Ovary (tissue), 3 donors: ENCODE data around the gene SPACA5.

Experiments used
- POLR2A ChIP-seq: fragments of 450-650 bp; IDR thresholded peaks from one replicate; pipeline ENCODE4 v1.6.1; 2017; ENCODE audit warnings: antibody characterized with exemption, mild to moderate bottlenecking, moderate library complexity
- TF ChIP-seq, protein P1 (sequence below), 3 donors: fragments of 450-650 bp in 2 of 3; fragments of 200-600 bp in 1 of 3; IDR thresholded peaks; one replicate each; pipeline versions ENCODE4 v1.5.1 to v1.8.0; 2016 to 2022; ENCODE audit warnings: antibody characterized with exemption in 3 of 3, mild to moderate bottlenecking in 1 of 3
- donor health status: DM: no; HTN: no; CAD: no.

DNA sequence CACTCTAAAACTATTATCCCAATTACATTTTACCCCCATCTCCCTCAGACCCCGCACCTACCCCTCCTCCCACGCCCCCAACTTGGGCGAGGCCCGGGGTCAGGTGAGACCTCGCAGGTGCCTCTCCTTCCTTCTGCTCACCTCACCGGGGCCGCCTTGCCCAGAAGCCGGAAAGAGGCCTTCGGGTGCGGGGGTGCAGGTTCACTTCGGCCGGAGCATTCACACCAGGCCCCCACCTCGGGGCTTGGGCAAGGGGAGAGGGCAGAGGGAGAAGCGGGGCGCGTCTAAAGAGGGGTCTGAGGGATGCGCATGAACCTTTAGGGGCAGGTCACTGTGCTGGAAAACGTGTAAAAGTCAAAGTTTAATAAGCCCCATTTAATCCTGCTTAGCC, 3.4 kb upstream of the SPACA5 start:
- no peak for TF ChIP-seq POLR2A
- TF ChIP-seq, protein P1, sequence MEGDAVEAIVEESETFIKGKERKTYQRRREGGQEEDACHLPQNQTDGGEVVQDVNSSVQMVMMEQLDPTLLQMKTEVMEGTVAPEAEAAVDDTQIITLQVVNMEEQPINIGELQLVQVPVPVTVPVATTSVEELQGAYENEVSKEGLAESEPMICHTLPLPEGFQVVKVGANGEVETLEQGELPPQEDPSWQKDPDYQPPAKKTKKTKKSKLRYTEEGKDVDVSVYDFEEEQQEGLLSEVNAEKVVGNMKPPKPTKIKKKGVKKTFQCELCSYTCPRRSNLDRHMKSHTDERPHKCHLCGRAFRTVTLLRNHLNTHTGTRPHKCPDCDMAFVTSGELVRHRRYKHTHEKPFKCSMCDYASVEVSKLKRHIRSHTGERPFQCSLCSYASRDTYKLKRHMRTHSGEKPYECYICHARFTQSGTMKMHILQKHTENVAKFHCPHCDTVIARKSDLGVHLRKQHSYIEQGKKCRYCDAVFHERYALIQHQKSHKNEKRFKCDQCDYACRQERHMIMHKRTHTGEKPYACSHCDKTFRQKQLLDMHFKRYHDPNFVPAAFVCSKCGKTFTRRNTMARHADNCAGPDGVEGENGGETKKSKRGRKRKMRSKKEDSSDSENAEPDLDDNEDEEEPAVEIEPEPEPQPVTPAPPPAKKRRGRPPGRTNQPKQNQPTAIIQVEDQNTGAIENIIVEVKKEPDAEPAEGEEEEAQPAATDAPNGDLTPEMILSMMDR (IDR thresholded peaks at IDR 0.05): no peak
